Stimulated activated CD4-positive, alpha-beta T cell treated with anti-CD3 and anti-CD28 coated beads, Interleukin-12 subunit alpha, Interleukin-12 subunit beta, amount 100 ng/mL, for 48 hours (primary cell): ENCODE data around the gene BIRC6.
"Not testable (repeated sequence)": the region's sequence is repeated elsewhere in the genome, so short reads cannot be mapped to it uniquely, and the experiment has no call there.

Experiments used
- DNase-seq, 3 donors: peaks; one replicate each; pipeline ENCODE4 v3.0.0-alpha.2; 2020; ENCODE audit warnings: low read depth in 2 of 3, low spot score in 1 of 3

Gene BIRC6

DNA sequence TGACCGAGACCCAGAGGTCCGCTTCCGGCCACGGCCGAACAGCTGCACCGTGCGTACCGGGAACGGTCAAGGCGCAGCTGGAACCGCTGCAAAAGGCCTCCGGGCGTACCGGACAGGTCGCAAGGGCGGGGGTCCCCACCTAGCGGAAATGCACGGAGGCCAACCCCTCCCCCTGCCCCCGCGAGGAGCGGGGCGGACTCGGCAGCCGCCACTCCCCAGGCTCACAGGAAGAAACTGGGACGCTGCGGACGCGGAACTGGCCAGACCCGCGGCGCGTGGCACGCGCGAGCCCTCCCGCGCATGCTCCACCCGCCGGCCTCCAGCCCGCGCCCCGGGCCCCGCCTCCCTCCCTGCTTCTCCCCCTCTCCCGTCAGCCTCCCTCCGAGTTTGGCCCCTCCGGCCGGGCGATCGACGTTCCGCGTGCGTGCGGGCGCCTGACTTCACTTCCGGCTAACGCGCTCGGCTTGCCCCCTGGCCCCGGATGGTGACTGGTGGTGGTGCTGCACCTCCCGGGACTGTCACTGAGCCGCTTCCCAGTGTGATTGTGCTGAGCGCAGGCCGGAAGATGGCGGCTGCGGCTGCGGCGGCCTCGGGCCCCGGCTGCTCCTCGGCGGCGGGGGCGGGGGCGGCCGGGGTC is at the start of gene BIRC6:
TSS of gene BIRC6 (plus strand) at position 343 of the 637 bp plus-strand sequence. CDS start at position 482, 139 bp downstream.
- DNase-seq = peak; percentile 93 to 98 (median 96)

GRCh38 chr2:32310577-32310976 is 46.2 kb upstream of the BIRC6 start:
- DNase-seq = no peak

DNA sequence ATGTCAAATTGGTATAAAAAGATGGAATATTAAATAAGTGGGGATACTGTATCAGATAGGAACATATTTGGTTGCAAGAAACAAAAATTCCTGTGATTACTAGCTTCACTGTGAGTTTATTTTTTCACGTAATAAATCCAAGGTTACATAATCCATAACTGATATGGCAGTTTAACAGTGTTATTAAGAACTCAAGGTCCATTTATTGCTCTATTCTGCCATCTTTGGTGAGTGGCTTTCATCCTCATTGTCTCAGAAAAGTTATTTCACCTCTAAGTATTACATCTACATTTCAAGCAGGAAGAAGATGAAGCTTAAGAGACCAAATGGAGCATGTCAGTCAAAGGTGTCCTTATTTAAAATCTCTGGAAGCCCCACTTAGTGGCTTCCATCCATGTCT is 41.9 kb upstream of the BIRC6 start:
- no peak for DNase-seq

DNA sequence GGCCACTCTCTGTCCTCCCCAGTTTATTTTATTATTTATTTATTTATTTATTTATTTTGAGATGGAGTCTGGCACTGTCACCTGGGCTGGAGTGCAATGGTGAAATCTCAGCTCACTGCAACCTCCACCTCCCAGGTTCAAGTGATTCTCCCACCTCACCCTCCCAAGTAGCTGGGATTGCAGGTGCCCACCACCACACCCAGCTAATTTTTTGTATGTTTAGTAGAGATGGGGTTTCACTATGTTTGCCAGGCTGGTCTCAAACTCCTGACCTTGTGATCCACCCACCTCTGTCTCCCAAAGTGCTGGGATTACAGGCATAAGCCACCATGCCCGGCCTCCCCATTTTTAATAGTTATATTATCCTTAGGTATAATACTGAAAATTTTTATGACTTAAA is 28.1 kb upstream of the BIRC6 start:
- DNase-seq = not testable (repeated sequence)

DNA sequence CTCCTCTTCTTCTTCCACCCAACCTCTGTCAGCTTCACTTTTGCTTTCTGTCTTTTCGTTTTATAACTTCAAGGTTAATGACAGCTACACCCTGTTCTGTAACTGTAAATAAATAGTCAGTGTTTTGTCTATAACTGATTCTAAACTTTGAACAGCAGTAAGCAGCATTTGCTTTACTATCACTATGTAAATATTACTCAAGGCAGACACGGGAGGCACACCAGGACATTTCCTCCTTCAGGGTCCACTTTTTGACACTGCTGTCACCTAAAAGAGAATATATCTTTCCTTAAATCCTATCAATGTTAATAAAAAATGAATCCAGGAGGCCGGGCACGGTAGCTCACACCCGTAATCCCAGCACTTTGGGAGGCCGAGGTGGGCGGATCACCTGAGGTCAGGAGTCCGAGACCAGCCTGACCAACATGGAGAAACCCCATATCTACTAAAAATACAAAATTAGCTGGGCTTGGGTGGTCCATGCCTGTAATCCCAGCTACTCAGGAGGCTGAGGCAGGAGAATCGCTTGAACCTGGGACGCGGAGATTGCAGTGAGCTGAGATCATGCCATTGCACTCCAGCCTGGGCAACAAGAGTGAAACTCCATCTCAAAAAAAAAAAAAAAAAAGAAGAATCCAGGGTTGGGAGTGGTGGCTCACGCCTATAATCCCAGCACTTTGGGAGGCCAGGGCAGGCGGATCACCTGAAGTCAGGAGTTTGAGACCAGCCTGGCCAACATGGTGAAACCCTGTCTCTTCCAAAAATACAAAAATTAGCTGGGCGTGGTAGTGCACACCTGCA is 27.4 kb upstream of the BIRC6 start:
- not testable (repeated sequence) for DNase-seq

DNA sequence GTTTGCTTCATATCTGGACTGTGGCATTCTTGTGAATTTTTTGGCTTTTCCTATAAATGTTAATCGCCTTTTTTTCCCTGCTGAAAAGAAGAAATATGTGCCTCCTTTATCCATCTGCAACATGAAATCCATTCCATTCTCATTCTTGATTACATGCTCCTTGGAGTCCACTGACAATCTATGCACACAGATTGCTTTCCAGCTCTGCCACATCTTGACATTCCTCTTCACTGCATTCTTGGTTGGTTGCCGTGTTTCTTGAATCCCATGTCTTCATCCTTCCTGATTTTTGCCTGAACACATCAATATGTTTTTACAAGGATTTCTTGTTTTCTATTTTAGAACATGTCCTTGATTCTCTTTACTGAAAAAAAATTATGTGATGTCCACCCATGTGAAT is 26.7 kb upstream of the BIRC6 start:
- no peak for DNase-seq

GRCh38 chr2:32342801-32343200 is 14.0 kb upstream of the BIRC6 start:
- no peak for DNase-seq

GRCh38 chr2:32350797-32351196 is 6.0 kb upstream of the BIRC6 start:
- DNase-seq = not testable (repeated sequence)

- DNase-seq = no peak
These were observed 695 bp upstream of the BIRC6 start for GRCh38 chr2:32355976-32356680.

DNA sequence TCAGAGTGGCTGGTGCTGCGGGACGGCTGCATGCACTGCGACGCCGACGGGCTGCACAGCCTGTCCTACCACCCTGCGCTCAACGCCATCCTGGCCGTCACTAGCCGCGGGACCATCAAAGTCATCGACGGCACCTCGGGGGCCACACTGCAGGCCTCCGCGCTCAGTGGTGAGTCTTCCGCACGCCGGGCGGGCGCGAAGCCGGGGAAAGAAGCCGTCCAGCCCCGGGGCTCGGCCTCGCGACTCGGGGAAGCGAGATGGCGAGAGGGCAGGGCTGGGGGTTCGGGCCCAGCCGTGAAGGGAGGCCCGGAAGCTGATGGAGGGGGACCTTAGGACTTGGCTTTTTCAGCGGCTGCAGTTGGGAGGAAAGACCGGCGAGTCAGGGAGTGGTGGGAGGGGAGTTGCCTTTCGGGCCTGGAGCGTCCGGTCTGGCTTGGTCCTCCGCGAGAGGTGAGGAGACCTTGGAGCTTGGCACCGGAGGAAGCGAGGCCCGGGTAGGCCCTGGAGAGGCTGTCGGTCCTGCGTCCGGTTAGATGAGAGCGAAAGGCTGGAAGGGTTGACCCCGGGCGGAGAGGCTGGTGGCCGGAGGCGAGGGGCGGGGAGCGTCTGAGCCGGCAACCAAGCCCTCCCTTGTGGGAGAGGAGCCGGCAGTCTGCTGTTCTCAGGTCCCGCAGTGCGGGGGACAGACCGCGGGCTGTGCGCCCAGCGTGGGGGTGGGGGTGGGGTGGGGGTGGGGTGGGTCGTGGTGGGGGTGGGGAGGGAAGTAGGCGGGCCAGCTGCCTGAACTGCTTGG is 691 bp downstream of the BIRC6 start:
- DNase-seq = peak; percentile 5 to 20 (median 8)

- no peak for DNase-seq
These were observed 1.3 kb downstream of the BIRC6 start for GRCh38 chr2:32358111-32358482.

- DNase-seq = no peak
These were observed 3.6 kb downstream of the BIRC6 start for GRCh38 chr2:32360416-32360815.

GRCh38 chr2:32362997-32363396 is 6.2 kb downstream of the BIRC6 start:
- DNase-seq = not testable (repeated sequence)

DNA sequence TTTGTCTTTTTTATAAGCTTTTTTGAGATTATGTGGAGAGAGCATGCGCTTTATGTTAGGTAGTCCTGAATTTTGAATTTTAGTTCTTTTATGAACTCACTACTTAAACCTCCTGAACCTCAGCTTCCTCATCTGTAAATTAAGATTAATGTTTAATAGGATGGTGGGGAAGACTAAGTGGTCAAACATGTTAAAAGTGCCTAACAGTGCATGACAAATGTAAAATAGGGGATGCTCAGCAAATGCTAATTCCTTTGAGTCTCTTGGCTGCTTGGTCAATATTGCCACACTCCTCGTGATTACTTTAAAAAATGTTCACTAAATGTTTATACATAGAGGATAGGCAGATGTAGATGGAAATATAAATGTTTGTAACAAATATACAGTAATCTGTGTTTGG is 6.8 kb downstream of the BIRC6 start:
- no peak for DNase-seq

DNA sequence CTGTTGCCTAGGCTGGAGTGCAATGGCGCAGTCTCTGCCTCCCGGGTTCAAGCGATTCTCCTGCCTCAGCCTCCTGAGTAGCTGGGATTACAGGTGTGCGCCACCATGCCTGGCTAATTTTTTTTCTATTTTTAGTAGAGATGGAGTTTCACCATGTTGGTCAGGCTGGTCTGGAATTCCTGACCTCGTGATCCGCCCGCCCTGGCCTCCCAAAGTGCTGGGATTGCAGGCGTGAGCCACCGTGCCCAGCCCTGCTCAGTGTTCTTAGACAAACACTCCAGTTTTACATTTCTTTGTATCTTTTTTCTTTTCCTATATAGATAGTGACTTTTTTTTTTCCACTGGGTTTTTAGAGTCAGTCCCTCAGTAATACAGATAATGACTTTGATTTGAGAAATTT is 7.5 kb downstream of the BIRC6 start:
- DNase-seq = not testable (repeated sequence)

GRCh38 chr2:32365679-32366078 is 8.9 kb downstream of the BIRC6 start:
- not testable (repeated sequence) for DNase-seq

- DNase-seq = no peak
These were observed 9.8 kb downstream of the BIRC6 start for GRCh38 chr2:32366595-32366994.

DNA sequence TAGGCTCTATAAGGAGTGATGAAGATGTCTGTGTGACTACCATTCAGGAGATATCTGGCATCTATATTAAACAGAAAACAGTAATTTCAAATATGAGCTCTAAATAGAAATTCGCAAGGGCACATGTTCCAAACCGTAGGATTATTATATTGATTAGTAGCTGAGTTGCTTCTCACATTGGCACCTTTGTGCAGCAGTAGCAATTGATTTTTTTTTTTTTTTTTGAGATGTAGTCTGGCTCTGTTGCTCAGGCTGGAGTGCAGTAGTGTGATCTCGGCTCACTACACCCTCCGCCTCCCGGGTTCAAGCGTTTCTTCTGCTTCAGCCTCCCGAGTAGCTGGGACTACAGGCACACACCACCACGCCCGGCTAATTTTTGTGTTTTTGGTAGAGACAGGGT is 12.4 kb downstream of the BIRC6 start:
- no peak for DNase-seq

DNA sequence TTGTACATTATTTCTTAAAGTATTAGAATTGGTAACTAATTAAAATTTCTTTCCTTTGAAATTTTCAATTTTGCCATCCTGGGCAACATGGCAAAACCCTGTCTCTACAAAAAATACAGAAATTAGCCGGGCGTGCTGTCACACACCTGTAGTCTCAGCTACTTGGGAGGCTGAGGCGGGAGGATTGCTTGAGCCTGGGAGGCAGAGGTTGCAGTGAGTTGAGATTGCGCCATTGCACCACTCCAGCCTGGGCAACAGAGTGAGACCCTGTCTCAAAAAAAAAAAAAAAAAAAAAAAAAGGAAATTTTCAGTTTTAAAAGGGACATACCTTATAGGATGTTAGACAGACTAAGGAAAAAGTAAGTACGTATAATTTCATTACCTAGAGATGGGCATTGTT is 14.1 kb downstream of the BIRC6 start:
- not testable (repeated sequence) for DNase-seq

GRCh38 chr2:32372519-32373182 is 15.8 kb downstream of the BIRC6 start:
- DNase-seq = no peak
